ENCODE data around the gene FASN.

DNA sequence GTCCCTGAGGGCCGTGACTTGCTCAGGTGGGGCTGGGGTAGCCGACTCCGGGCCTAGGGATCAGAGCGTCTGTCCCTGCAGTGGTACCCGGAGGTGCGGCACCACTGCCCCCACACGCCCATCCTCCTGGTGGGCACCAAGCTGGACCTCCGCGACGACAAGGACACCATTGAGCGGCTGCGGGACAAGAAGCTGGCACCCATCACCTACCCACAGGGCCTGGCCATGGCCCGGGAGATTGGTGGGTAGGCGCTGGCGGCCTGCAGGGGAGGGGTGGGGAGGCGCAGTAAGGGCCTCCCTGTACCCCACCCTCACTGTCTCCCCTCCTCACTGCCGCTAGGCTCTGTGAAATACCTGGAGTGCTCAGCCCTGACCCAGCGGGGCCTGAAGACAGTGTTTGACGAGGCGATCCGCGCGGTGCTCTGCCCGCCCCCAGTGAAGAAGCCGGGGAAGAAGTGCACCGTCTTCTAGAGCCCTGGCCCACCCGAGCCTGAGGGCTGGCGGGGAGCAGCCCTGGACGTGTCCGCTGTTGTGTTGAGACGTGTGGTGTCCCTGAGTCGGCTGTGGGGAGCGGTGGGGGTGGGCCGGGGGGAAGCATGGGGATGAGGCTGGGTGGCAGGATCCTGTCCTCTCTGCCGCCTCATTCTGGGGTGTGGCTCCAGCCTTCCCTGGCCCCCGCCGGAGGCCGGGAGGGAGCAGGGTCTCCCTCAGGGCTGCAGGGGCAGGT, 64.5 kb downstream of the FASN start:
- TF ChIP-seq EZH2phosphoT487 (IDR thresholded peaks at IDR 0.05; ENCODE audit: low read length) = no peak
- TF ChIP-seq, protein P1, sequence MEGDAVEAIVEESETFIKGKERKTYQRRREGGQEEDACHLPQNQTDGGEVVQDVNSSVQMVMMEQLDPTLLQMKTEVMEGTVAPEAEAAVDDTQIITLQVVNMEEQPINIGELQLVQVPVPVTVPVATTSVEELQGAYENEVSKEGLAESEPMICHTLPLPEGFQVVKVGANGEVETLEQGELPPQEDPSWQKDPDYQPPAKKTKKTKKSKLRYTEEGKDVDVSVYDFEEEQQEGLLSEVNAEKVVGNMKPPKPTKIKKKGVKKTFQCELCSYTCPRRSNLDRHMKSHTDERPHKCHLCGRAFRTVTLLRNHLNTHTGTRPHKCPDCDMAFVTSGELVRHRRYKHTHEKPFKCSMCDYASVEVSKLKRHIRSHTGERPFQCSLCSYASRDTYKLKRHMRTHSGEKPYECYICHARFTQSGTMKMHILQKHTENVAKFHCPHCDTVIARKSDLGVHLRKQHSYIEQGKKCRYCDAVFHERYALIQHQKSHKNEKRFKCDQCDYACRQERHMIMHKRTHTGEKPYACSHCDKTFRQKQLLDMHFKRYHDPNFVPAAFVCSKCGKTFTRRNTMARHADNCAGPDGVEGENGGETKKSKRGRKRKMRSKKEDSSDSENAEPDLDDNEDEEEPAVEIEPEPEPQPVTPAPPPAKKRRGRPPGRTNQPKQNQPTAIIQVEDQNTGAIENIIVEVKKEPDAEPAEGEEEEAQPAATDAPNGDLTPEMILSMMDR (IDR thresholded peaks at IDR 0.05; ENCODE audit: low read length) = no peak
- no peak for TF ChIP-seq EZH2 (optimal IDR thresholded peaks at IDR 0.05; ENCODE audit: low read depth, low read length)

Measured in MM.1S (cell line).